Medulla oblongata (tissue), 1 donor: ENCODE measurements around the gene IKZF4.

Experiments used
- DNase-seq: peaks from one replicate; pipeline ENCODE4 v3.0.0-alpha.2; 2015; ENCODE audit errors: extremely low spot score

IKZF4 gene

DNA sequence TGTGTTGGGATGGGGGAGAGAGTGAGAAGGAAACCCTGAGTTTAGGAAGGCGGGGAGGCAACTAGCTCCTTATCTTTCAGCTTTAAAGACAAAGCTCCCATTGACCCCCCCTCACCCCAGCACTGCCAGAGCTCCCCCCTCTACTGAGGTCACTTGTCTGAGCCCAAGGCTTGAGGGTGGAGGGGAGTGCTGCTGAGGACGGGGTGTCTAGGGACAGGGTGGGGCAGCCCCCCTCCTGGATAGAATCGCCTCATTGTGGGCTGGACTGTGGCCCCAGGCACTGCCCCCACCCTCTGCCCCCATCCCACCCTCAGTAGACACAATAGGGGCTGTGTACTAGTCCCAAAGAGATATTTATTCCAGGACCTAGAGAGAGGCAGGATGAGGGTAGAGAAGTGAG, 62.1 kb downstream of the IKZF4 start:
- peak; percentile 93 for DNase-seq

- DNase-seq, result peak; percentile 18
Measured at GRCh38 chr12:56084958-56085543, 64.2 kb downstream of the IKZF4 start.

GRCh38 chr12:56086096-56086495, 65.3 kb downstream of the IKZF4 start:
- DNase-seq, result no peak

GRCh38 chr12:56086608-56087007, 65.8 kb downstream of the IKZF4 start:
- no peak for DNase-seq

DNA sequence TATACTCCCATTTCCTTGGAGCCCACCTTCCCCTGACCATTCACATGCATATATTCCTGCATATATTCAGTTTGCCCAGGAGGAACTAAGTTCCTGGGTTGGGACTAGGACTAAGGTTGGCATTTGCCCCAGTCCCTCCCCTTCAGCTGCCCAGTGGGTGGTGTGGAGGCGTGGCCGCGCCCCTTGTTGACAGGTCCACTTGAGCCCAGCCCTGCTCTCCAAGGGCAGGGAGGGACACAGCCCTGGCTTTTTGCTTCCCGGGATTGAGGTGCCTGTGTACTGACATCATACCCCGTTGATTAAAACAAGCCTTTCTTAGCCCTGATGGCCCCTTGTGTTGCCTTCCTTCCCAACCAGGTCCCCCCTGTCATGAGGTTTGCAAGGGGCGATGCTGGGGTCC, 66.4 kb downstream of the IKZF4 start:
- no peak for DNase-seq
